ENCODE data around the gene KCNG4. TPM values are rescaled to one million over a fixed set of nuclear protein-coding genes. Genes with fewer than 3 reads are reported as not detected.

Gene KCNG4
- total and polyA plus RNA-seq, 2 experiments from 2014 or later, result 0.07 TPM; not detected in 1

- TF ChIP-seq, protein P1, sequence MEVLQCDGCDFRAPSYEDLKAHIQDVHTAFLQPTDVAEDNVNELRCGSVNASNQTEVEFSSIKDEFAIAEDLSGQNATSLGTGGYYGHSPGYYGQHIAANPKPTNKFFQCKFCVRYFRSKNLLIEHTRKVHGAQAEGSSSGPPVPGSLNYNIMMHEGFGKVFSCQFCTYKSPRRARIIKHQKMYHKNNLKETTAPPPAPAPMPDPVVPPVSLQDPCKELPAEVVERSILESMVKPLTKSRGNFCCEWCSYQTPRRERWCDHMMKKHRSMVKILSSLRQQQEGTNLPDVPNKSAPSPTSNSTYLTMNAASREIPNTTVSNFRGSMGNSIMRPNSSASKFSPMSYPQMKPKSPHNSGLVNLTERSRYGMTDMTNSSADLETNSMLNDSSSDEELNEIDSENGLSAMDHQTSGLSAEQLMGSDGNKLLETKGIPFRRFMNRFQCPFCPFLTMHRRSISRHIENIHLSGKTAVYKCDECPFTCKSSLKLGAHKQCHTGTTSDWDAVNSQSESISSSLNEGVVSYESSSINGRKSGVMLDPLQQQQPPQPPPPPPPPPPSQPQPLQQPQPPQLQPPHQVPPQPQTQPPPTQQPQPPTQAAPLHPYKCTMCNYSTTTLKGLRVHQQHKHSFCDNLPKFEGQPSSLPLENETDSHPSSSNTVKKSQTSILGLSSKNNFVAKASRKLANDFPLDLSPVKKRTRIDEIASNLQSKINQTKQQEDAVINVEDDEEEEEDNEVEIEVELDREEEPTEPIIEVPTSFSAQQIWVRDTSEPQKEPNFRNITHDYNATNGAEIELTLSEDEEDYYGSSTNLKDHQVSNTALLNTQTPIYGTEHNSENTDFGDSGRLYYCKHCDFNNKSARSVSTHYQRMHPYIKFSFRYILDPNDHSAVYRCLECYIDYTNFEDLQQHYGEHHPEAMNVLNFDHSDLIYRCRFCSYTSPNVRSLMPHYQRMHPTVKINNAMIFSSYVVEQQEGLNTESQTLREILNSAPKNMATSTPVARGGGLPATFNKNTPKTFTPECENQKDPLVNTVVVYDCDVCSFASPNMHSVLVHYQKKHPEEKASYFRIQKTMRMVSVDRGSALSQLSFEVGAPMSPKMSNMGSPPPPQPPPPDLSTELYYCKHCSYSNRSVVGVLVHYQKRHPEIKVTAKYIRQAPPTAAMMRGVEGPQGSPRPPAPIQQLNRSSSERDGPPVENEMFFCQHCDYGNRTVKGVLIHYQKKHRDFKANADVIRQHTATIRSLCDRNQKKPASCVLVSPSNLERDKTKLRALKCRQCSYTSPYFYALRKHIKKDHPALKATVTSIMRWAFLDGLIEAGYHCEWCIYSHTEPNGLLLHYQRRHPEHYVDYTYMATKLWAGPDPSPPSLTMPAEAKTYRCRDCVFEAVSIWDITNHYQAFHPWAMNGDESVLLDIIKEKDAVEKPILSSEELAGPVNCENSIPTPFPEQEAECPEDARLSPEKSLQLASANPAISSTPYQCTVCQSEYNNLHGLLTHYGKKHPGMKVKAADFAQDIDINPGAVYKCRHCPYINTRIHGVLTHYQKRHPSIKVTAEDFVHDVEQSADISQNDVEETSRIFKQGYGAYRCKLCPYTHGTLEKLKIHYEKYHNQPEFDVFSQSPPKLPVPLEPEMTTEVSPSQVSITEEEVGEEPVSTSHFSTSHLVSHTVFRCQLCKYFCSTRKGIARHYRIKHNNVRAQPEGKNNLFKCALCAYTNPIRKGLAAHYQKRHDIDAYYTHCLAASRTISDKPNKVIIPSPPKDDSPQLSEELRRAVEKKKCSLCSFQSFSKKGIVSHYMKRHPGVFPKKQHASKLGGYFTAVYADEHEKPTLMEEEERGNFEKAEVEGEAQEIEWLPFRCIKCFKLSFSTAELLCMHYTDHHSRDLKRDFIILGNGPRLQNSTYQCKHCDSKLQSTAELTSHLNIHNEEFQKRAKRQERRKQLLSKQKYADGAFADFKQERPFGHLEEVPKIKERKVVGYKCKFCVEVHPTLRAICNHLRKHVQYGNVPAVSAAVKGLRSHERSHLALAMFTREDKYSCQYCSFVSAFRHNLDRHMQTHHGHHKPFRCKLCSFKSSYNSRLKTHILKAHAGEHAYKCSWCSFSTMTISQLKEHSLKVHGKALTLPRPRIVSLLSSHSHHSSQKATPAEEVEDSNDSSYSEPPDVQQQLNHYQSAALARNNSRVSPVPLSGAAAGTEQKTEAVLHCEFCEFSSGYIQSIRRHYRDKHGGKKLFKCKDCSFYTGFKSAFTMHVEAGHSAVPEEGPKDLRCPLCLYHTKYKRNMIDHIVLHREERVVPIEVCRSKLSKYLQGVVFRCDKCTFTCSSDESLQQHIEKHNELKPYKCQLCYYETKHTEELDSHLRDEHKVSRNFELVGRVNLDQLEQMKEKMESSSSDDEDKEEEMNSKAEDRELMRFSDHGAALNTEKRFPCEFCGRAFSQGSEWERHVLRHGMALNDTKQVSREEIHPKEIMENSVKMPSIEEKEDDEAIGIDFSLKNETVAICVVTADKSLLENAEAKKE (CRISPR knock-in tag; IDR thresholded peaks at IDR 0.05), result no peak
- TF ChIP-seq, protein P2, sequence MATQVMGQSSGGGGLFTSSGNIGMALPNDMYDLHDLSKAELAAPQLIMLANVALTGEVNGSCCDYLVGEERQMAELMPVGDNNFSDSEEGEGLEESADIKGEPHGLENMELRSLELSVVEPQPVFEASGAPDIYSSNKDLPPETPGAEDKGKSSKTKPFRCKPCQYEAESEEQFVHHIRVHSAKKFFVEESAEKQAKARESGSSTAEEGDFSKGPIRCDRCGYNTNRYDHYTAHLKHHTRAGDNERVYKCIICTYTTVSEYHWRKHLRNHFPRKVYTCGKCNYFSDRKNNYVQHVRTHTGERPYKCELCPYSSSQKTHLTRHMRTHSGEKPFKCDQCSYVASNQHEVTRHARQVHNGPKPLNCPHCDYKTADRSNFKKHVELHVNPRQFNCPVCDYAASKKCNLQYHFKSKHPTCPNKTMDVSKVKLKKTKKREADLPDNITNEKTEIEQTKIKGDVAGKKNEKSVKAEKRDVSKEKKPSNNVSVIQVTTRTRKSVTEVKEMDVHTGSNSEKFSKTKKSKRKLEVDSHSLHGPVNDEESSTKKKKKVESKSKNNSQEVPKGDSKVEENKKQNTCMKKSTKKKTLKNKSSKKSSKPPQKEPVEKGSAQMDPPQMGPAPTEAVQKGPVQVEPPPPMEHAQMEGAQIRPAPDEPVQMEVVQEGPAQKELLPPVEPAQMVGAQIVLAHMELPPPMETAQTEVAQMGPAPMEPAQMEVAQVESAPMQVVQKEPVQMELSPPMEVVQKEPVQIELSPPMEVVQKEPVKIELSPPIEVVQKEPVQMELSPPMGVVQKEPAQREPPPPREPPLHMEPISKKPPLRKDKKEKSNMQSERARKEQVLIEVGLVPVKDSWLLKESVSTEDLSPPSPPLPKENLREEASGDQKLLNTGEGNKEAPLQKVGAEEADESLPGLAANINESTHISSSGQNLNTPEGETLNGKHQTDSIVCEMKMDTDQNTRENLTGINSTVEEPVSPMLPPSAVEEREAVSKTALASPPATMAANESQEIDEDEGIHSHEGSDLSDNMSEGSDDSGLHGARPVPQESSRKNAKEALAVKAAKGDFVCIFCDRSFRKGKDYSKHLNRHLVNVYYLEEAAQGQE (IDR thresholded peaks at IDR 0.05; ENCODE audit: unreplicated experiment), result no peak
- TF ChIP-seq ZNF331 (CRISPR knock-in tag; IDR thresholded peaks at IDR 0.05; ENCODE audit: low read depth) (no peak), NANOG (IDR thresholded peaks at IDR 0.05; ENCODE audit: borderline replicate concordance) (no peak), STAT1 (IDR thresholded peaks at IDR 0.05; ENCODE audit: unreplicated experiment) (no peak)
- TF ChIP-seq, protein P3, sequence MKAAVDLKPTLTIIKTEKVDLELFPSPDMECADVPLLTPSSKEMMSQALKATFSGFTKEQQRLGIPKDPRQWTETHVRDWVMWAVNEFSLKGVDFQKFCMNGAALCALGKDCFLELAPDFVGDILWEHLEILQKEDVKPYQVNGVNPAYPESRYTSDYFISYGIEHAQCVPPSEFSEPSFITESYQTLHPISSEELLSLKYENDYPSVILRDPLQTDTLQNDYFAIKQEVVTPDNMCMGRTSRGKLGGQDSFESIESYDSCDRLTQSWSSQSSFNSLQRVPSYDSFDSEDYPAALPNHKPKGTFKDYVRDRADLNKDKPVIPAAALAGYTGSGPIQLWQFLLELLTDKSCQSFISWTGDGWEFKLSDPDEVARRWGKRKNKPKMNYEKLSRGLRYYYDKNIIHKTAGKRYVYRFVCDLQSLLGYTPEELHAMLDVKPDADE (IDR thresholded peaks at IDR 0.05), result no peak
Observed at GRCh38 chr16:84212154-84212553, 27.7 kb downstream of the KCNG4 start (continued).

All from GM23338 (cell line).